CD4-positive, alpha-beta T cell treated with Interleukin-4 for 1 hour (primary cell): ENCODE measurements around the gene FOLR2.

ENCODE experiments used
- DNase-seq, 2 donors: peaks; one replicate each; pipeline ENCODE4 v3.0.0-alpha.2; 2020 to 2022

The FOLR2 gene

DNA sequence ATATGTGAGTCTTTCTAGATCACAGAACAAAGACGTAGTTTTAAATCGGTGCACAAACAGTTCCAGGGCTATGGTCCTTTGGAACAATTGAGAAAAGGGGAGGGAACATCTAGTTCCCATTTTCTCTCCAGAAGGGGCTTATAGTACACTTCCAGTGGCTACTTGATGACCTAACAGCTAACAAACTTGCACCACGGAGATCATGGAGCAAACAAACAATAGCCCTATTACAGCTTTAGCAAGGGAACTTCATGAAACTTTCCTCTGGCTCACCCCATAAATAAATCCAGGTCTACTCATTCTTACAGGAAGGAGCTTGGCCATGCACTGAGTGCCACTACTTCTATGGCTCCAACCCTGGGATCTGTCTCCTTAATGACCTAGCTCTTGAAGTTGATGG is 8.3 kb upstream of the FOLR2 start:
- DNase-seq: no peak

DNA sequence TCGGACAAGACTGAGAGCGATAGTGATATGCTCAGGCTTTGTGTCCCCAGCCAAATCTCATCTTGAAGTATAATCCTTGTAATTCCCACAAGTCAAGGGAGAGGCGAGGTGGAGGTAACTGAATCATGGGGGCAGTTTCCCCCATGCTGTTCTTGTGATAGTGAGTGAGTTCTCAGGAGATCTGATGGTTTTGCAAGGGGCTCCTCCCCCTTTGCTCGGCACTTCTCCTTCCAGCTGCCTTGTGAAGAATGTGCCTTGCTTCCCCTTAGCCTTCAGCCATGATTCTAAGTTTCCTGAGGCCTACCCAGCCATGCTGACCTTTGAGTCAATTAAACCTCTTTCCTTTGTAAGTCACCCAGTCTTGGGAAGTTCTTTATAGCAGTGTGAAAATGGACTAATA is 7.5 kb upstream of the FOLR2 start:
- DNase-seq: peak in 1 of 2 donors; percentile 30

DNA sequence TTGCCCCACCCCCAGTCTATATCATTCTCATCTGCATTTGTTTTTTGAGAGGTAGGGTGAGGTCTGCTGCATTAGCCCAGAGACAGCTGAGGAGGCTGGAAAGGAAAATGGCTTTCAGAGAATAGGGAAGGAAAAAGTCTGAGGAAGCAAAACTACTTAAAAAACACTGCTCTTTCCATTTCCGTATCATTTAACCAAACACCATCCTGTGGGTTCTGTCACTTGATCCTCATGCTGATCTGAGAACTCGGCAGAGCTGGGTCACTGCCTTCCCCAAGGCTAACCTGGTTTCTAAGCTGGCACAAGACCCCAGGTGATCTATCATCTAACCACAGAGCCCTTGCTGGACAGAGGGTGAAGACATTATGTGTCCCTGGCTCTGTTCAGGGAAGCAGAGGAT is 1.2 kb downstream of the FOLR2 start:
- no peak for DNase-seq

GRCh38 chr11:72218251-72218745 is 1.7 kb downstream of the FOLR2 start:
- no peak for DNase-seq

GRCh38 chr11:72220696-72221363 is 4.2 kb downstream of the FOLR2 start:
- DNase-seq: peak in 1 of 2 donors; percentile 6

DNA sequence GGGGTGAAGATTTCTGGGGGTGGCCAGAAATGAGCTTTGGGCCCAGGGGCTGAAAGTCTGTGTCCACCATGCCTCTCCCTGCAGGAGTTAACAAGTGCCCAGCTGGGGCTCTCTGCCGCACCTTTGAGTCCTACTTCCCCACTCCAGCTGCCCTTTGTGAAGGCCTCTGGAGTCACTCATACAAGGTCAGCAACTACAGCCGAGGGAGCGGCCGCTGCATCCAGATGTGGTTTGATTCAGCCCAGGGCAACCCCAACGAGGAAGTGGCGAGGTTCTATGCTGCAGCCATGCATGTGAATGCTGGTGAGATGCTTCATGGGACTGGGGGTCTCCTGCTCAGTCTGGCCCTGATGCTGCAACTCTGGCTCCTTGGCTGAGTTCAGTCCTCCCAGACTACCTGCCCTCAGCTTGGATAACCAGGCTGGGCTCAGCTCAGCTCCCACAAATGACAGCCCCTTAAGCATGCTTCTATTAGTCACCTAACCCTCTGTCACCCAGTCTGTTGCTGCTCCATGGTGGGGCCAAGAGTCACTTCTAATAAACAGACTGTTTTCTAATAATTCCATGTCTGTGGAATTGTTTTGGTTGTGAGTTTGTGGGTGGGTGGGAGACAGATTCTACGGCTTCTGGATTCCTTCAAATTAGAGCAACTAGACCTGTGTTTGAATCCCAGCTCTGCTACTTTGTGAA is 4.9 kb downstream of the FOLR2 start:
- peak in 1 of 2 donors; percentile 32 for DNase-seq

GRCh38 chr11:72222106-72222891 is 5.7 kb downstream of the FOLR2 start:
- DNase-seq: peak in 1 of 2 donors; percentile 10

- peak; percentile 93 to 94 for DNase-seq
Observed at GRCh38 chr11:72222907-72223614, 6.5 kb downstream of the FOLR2 start.

GRCh38 chr11:72223615-72224563 is 7.3 kb downstream of the FOLR2 start:
- peak; percentile 44 to 58 for DNase-seq

- DNase-seq: peak in 1 of 2 donors; percentile 29
Observed at GRCh38 chr11:72224564-72225410, 8.2 kb downstream of the FOLR2 start, which contains the start of gene INPPL1. Gene INPPL1, plus strand, starts transcription at chr11:72224767. Its CDS starts 218 bp downstream, at chr11:72224985.

DNA sequence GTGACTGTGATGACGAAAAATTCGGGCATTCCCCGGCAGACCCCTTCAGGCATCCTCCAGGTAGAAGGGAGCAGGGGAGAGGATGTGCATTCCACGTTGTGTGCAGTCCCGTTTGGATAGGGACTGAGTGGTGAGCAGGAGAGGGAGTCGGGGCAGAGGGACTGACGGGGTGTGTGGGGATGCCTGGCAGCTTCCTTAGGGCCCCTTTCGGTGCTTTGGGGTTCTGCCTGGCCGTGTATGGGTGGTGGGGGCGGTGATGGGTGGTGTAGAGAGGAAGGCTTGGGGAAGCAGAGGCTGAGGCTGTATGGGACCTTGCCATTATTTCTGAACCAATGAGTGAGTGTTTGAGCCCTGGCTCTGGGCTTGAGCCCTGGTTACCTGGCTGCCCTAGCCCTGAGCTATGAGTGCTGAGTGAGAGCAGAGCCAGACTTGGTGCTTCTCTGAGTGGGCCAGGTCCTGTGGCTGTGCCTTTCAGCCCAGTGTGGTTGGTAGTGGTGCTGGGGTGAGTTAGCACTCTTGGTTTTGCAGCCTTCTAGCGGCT is 8.9 kb downstream of the FOLR2 start:
- DNase-seq: peak in 1 of 2 donors; percentile 37

- DNase-seq: peak in 1 of 2 donors; percentile 5
Observed at GRCh38 chr11:72226701-72227100, 10.1 kb downstream of the FOLR2 start.

- DNase-seq: peak in 1 of 2 donors; percentile 7
Observed at GRCh38 chr11:72227316-72228228, 11.0 kb downstream of the FOLR2 start.

DNA sequence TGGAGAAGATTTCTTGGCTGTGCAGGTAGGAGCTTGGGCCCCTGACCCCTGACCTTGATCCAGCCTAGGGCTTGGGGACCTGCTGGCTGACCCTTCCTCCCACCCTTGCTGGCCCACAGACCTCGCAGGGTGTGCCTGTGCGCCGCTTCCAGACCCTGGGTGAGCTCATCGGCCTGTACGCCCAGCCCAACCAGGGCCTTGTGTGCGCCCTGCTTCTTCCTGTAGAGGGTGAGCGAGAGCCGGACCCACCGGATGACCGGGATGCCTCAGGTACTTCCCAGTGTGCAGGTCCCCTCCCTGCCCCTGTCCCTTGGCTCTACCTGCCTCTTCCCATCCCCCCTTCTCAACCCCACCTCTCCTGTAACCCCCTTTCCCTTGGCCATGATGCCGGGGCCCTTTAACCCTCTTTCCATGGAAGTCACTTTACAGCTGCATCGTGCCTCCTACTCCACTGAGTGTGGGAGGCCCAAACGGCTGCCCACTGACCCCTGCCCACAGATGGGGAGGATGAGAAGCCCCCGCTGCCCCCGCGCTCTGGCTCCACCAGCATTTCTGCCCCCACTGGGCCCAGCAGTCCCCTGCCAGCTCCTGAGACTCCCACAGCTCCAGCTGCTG is 11.7 kb downstream of the FOLR2 start:
- peak in 1 of 2 donors; percentile 9 for DNase-seq

DNA sequence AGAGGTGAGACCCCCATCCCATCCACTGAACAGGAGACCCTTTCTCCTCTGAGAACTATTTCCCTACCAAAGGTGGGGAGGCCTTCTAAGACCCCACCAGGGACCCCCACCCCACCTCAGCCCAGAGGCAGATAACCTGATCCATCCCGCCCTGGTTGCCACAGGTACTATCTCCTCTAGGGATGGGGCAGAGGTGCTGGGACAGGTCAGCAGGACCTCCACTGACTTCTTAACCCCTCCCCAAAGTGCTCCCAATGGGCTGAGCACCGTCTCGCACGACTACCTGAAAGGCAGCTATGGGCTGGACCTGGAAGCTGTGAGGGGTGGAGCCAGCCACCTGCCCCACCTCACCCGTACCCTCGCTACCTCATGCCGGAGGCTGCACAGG is 12.2 kb downstream of the FOLR2 start:
- peak in 1 of 2 donors; percentile 9 for DNase-seq

DNA sequence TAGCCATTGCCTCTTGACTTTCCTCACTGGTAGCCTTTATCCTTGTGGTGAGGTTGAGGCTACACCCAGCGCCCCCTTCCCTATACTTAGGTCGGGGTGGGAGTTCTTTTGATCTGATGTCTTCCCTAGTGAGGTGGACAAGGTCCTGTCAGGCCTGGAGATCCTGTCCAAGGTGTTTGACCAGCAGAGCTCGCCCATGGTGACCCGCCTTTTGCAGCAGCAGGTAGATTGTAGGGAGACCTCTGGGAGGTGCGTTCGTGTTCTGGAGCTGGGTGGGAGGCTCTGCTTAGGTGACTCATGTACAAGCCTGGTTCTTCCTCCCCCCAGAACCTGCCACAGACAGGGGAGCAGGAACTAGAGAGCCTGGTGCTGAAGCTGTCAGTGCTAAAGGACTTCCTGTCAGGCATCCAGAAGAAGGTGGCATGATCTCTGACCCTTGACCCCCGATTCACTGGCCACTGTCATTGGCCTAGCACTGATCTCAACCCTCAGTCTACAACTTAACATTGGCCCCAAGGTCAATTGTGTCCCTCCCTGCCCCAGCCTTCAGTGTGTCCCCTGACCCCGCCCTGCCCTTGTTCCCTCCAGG is 12.8 kb downstream of the FOLR2 start:
- peak in 1 of 2 donors; percentile 10 for DNase-seq

GRCh38 chr11:72229925-72230763 is 13.6 kb downstream of the FOLR2 start:
- peak in 1 of 2 donors; percentile 7 for DNase-seq
